Activated CD4-positive, alpha-beta T cell treated with anti-CD3 and anti-CD28 coated beads for 4 hours (primary cell): ENCODE measurements around the gene FOXR1.
A peak's percentile ranks its signal among the peaks of the same experiment; 100 is the strongest.

Experiments used
- DNase-seq, 2 donors: peaks; one replicate each; pipeline ENCODE4 v3.0.0-alpha.2; 2020

Gene FOXR1, protein sequence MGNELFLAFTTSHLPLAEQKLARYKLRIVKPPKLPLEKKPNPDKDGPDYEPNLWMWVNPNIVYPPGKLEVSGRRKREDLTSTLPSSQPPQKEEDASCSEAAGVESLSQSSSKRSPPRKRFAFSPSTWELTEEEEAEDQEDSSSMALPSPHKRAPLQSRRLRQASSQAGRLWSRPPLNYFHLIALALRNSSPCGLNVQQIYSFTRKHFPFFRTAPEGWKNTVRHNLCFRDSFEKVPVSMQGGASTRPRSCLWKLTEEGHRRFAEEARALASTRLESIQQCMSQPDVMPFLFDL

GRCh38 chr11:118971646-118972045 is at the start of gene FOXR1:
Gene FOXR1, plus strand, starts transcription at chr11:118971761. Its CDS starts 171 bp downstream, at chr11:118971932.
- DNase-seq = no peak

DNA sequence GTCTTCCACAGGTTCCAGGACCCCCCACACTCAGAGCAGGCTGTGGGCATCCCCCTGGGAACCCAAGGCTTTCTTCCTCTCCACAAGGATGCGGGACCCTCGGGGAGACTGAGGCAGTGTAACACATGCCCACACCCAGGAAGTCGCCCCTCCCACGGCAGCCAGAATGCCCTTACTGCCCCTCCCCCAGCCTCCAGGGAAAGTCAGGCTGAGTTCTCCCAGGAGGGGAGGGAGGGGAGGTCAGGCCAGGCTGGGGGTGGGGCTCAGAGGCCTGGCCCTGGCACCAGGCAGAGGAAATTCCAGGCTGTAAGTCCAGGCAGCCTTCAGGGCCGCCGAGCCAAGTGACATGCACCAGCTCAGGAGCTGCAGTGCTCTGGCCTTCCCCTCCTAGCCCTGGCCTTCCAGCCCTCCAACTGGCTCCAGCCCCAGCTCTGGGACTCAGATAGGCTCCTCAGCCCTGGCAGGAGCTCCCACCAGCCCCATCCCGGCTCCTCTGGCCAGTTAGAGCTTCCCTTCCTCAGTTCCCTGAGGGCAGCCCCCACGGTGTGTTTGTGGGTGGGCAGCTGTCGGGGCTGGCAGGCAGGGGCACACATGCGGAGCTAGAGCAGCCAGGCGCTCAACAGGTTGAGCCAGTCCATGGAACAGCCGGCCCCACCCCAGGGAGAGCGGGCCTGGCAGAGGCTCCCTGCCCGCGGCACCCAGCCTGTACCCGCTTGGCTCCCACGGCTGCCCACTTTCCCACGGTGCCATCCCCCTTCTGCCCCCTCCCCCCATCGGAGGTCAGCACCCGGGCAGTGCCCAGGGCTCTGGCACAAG is 49.4 kb upstream of the FOXR1 start:
- DNase-seq = peak in 1 of 2 donors; percentile 7

DNA sequence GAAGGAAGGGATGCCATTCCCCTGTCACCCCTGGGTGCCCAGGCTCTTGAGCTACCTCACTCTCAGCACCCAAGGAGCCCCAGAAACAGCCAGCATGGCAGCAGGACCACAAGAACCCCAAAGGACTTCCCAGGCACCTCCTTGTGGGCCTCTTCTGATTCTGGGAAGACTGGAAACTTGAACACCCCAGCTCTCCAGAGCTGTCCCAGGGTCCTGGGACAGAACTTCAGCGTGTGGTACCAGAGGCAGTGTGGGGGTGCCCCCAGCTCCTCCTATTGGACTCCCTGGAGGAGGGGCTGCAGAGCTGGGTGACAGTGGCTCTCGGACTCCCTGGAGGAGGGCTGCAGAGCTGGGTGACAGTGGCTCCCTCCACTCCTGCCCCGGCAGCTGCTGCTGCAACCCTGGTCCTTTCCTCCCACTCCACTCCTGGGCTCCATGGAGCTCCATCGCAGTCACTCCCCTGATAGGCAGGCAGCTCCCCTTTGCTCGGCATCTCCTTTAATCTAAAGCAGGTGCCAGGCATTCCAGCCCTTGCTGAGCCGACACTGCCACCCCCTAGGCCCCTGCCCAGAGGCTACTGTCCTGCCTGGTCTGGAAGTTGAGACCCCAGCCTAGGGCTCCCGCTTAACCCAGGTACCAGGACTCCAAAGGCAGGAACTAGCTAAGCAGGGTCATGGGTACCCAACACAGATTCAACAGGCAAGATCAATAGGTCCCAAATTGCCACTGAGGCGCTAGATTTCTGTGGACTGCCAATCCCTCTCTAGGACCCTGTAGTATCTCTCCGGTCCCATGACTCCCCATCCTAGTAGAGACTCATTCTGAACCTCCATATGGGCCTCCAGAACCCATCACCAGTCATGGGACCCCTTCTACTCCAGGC is 48.6 kb upstream of the FOXR1 start:
- DNase-seq = no peak

- no peak for DNase-seq
These were observed 47.6 kb upstream of the FOXR1 start for GRCh38 chr11:118923721-118924587.

GRCh38 chr11:118924591-118925585 is 46.7 kb upstream of the FOXR1 start:
- DNase-seq = no peak

GRCh38 chr11:118927554-118928100 is 43.9 kb upstream of the FOXR1 start:
- no peak for DNase-seq

DNA sequence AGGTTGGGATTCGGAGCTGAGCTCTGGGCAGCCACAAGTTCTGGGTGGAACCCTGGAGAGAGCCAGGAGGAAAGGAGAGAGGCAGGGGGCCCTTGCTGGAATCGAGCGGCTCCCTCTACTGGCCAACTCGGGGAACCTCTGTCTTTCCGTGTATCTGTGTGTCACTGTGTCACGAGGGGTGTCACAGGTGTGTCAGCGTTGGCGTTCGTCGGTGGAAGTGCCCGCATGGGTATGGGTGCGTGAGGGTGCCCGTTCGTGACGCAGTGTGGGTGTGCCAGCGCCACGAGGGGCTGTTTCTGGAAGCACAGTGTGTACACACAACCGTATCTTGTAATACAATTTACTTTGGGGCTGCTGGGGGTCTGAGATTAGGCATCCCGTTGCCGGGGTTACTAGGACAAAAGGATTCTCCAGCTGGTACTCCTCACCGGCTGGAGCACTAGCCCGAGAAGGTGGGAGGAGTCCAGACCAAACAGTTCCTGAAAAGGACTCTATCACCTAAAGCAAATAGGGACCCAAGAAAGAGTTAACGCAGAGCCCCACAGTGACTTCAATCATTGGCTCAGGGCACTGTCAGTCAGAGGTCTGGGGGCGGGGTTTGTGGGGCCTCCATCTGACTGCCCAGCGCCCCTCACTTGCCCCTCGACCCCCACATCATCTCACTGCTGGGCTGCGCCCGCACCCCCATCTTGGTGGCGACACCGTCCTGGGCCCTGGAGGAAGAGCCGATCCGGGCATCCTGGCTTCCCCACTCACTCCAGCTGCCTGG is 43.3 kb upstream of the FOXR1 start:
- DNase-seq = peak; percentile 94 to 95

DNA sequence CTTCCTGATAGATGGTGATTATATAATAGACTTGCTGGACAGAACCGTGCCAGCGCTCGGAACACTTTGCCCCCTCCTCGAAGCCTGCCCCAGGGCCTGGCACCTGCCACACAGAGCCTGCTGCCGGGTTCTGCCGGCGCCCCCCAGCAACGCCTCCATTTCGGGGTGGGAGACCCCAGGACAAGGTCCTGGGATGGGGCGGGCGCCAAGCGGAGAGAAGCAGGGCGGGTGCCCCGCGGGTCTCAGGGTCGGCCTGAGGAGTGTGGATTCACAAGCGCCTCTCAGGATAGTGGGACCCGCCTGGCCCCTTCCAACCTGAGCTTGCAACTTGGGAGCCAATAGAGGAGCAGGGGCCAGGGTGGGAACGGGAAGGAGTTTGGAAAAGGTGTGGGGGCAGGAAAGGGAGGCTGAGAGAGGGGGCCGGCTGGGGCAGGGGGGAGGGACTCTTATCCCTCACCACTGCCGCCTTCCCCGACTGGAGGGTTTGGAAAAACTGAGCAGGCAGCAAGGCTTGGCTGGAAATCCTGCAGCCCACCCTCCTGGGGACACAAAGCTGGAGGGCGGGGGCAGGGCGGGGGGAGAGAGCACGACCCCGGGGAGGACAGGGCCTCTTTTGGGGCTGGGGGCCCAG is 42.6 kb upstream of the FOXR1 start:
- peak in 1 of 2 donors; percentile 54 for DNase-seq

DNA sequence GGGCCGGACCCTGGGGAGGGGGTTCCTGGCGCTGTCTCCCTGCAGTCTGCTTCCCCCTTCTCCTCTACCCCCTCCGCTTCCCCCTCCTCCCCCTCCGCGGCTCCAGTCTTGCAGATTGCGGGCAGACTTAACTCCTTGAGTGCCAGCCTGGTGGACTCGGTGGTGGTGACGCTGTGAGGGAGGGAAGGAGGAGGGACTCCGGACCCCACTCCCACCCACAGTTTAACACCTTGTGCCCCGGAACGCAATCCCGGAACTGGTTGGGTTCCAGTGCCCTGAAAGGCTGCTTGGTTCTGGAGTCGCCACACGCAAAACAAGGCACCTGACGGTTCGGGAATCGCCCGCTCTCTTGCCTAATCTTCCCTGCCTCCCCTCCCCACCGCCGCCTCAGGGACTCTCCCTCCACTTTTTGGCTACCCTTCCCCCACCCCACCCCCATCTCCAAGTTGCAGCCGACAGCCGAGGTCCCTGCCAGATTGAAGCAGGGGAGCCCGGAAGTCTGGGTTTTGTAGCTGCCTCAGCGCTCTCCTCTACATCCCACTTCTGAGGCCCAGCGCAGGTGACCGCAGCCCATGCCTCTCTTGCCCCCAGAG is 42.0 kb upstream of the FOXR1 start:
- DNase-seq = peak; percentile 74 to 77

GRCh38 chr11:118930094-118930712 is 41.4 kb upstream of the FOXR1 start:
- DNase-seq = peak; percentile 76 to 91

GRCh38 chr11:118931571-118931970 is 40.0 kb upstream of the FOXR1 start:
- no peak for DNase-seq

DNA sequence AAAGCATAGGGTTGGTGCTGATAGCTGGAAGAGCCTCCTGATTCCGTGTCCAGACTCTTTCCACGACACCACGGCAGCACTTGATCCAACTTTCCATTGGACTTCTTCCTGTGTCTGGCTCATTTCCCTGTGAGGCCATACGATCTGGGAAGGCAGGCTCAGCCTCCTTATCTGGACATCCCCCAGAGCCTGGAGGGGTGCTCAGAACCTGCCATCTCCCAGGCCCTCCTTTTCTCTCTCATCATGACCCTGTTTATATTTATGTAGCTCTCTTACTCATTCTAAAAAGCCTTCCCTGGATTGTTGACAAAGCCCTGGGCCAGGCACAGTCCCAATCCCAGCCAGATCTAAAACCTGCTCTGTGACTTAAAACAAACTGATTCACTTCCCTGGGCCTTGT is 38.1 kb upstream of the FOXR1 start:
- DNase-seq = no peak

GRCh38 chr11:118935376-118935775 is 36.2 kb upstream of the FOXR1 start:
- no peak for DNase-seq

DNA sequence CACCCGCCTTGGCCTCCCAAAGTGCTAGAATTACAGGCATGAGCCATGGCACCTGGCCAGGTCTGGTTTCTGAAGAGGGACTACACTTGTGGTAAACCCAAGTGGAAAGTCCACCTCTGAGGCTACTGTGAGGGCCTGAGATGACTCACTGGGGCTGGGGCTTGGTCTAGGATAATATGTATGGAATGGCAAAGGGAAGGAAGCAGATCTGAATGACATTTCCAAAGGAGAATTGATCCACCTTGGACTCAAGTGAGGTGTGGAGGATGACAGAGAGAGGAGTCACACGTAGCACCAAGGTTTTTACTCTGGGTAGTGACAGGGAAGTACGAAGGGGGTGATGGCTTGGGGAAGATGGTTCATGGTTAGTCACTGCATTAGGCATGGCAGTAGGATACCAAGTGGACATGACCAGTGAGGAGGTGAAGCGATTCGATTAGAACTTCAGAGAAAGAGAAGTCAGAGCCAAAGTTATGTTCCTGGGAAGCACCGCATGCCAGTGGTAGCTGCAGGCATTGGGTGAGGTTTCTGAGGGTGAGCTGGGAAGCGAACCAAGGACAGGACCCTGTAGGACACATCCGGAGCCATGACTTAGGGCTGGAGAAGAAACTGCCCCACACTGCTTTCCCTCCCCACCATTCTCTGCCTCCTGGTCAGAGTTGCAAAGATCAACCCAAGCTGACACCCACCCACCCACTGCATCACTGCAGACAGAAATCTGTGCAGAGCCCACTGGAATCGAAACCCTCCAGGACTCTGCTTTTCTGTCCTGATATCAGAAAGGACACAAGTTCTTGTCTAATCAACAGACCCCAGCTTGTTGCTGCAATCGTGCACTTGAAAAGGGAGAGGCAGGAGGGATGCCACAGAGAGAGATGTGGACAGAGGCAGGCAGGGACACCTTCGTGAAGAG is 32.8 kb upstream of the FOXR1 start:
- DNase-seq = no peak

DNA sequence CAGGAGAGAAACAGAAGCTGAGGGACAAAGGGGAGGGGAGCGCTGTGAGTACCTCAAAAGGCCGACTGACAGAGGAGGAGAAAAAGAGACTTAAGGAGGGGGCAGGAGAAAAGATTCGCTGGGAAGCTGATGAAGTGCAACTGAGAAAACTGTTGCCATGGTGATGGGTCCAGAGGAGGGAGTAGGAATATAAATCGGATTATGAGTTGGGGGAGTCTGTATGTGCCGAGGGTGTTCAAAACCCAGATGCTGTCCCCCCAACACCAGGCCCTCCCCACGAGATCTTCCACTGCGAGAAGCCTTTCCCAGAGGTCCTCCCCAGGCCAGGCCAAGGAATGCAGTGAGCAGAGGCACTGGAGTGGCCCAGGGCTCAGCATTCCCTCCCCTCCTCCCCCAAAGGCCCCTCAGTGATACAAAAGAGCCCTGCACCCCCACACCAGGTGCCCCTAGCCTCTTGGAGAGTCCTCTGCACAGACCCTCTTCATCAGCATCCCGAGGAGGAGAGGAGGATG is 32.1 kb upstream of the FOXR1 start:
- no peak for DNase-seq

- peak; percentile 21 to 38 for DNase-seq
These were observed 31.5 kb upstream of the FOXR1 start for GRCh38 chr11:118939953-118940598.
